ENCODE data around the gene STPG1.

STPG1 gene

GRCh38 chr1:24435782-24436365 is 22.3 kb upstream of the STPG1 start:
- Histone ChIP-seq H2AFZ (no peak overlapping the region), H3K79me2 (no peaks in the 10 kb centered on the region), H3K36me3 (ENCODE audit: control insufficient read depth, insufficient read depth, low read length) (no peaks in the 10 kb centered on the region), H3K27me3 (ENCODE audit: control insufficient read depth, insufficient read depth, low read length) (no peaks in the 10 kb centered on the region), H3K4me3 (ENCODE audit: low read depth, low read length) (no peak overlapping the region), H3K9me3 (ENCODE audit: control insufficient read depth, low read length) (no peaks in the 10 kb centered on the region), H3K4me1 (no peaks in the 10 kb centered on the region), H3K4me2 (ENCODE audit: low read length) (no peak overlapping the region), H3K9ac (no peak overlapping the region), H3K27ac (no peak overlapping the region)
- TF ChIP-seq CTCF (IDR thresholded peaks at IDR 0.05) = no peak

- Histone ChIP-seq H3K9me3 (ENCODE audit: control insufficient read depth, low read length) (no peaks in the 10 kb centered on the region), H3K79me2 (peaks cover 2% of the 10 kb centered on the region), H3K9ac (no peak overlapping the region), H3K4me3 (ENCODE audit: low read depth, low read length) (no peak overlapping the region), H3K27me3 (ENCODE audit: control insufficient read depth, insufficient read depth, low read length) (no peaks in the 10 kb centered on the region), H3K4me2 (ENCODE audit: low read length) (no peak overlapping the region), H3K36me3 (ENCODE audit: control insufficient read depth, insufficient read depth, low read length) (no peaks in the 10 kb centered on the region), H2AFZ (no peak overlapping the region), H3K4me1 (no peaks in the 10 kb centered on the region), H3K27ac (no peak overlapping the region)
- TF ChIP-seq CTCF (IDR thresholded peaks at IDR 0.05) = no peak
Observed at GRCh38 chr1:24427545-24427862, 13.9 kb upstream of the STPG1 start.

- Histone ChIP-seq H3K4me1 (no peaks in the 10 kb centered on the region), H3K36me3 (ENCODE audit: control insufficient read depth, insufficient read depth, low read length) (no peaks in the 10 kb centered on the region), H3K27me3 (ENCODE audit: control insufficient read depth, insufficient read depth, low read length) (no peaks in the 10 kb centered on the region), H2AFZ (no peak overlapping the region), H3K27ac (no peak overlapping the region), H3K4me3 (ENCODE audit: low read depth, low read length) (no peak overlapping the region), H3K9me3 (ENCODE audit: control insufficient read depth, low read length) (no peaks in the 10 kb centered on the region), H3K79me2 (peaks cover 2% of the 10 kb centered on the region), H3K9ac (no peak overlapping the region), H3K4me2 (ENCODE audit: low read length) (no peak overlapping the region)
- no peak for TF ChIP-seq CTCF (IDR thresholded peaks at IDR 0.05)
Observed at GRCh38 chr1:24426744-24427544, 13.4 kb upstream of the STPG1 start.

GRCh38 chr1:24425922-24426321 is 12.3 kb upstream of the STPG1 start:
- Histone ChIP-seq H3K79me2 (peaks cover 2% of the 10 kb centered on the region), H3K27ac (no peak overlapping the region), H3K9ac (no peak overlapping the region), H3K4me3 (ENCODE audit: low read depth, low read length) (no peak overlapping the region), H3K27me3 (ENCODE audit: control insufficient read depth, insufficient read depth, low read length) (no peaks in the 10 kb centered on the region), H3K4me2 (ENCODE audit: low read length) (no peak overlapping the region), H3K36me3 (ENCODE audit: control insufficient read depth, insufficient read depth, low read length) (no peaks in the 10 kb centered on the region), H3K4me1 (no peaks in the 10 kb centered on the region), H3K9me3 (ENCODE audit: control insufficient read depth, low read length) (no peaks in the 10 kb centered on the region), H2AFZ (no peak overlapping the region)
- no peak for TF ChIP-seq CTCF (IDR thresholded peaks at IDR 0.05)

- H3K4me3 ChIP-seq (ENCODE audit: low read depth, low read length) = no peak overlapping the region
- no peak overlapping the region for H3K9ac ChIP-seq
- no peaks in the 10 kb centered on the region for H3K4me1 ChIP-seq
- H2AFZ ChIP-seq = no peak overlapping the region
- TF ChIP-seq CTCF (IDR thresholded peaks at IDR 0.05) = no peak
- H3K79me2 ChIP-seq = peaks cover 2% of the 10 kb centered on the region
- no peaks in the 10 kb centered on the region for H3K9me3 ChIP-seq (ENCODE audit: control insufficient read depth, low read length)
- H3K36me3 ChIP-seq (ENCODE audit: control insufficient read depth, insufficient read depth, low read length) = no peaks in the 10 kb centered on the region
- H3K27ac ChIP-seq = no peak overlapping the region
- no peak overlapping the region for H3K4me2 ChIP-seq (ENCODE audit: low read length)
- no peaks in the 10 kb centered on the region for H3K27me3 ChIP-seq (ENCODE audit: control insufficient read depth, insufficient read depth, low read length)
Observed at GRCh38 chr1:24425441-24425840, 11.9 kb upstream of the STPG1 start.
